Stimulated activated naive CD8-positive, alpha-beta T cell treated with anti-CD3 and anti-CD28 coated beads, Interleukin-15, Interleukin-2, amounts not matched to agents 100 ng/mL and 50 ng/mL, for 24 hours (primary cell): Measurements from ENCODE around the gene RAPGEF2.
A peak's percentile ranks its signal among the peaks of the same experiment; 100 is the strongest.
"Not testable (repeated sequence)": the region's sequence is repeated elsewhere in the genome, so short reads cannot be mapped to it uniquely, and the experiment has no call there.

ENCODE experiments used
- H3K27ac Mint-ChIP-seq: one replicate; pipeline ENCODE4 v1.8.0; 2021; ENCODE audit warnings: mild to moderate bottlenecking, mixed read lengths
- H3K27me3 Mint-ChIP-seq: one replicate; pipeline ENCODE4 v1.8.0; 2021; ENCODE audit warnings: mixed read lengths
- H3K36me3 Mint-ChIP-seq: one replicate; pipeline ENCODE4 v1.8.0; 2021; ENCODE audit warnings: low read depth, mixed read lengths
- H3K4me1 Mint-ChIP-seq: one replicate; pipeline ENCODE4 v1.8.0; 2021; ENCODE audit warnings: low read depth, mixed read lengths
- H3K4me3 Mint-ChIP-seq: one replicate; pipeline ENCODE4 v1.8.0; 2021; ENCODE audit warnings: mild to moderate bottlenecking, mixed read lengths
- H3K9me3 Mint-ChIP-seq: one replicate; pipeline ENCODE4 v1.8.0; 2021; ENCODE audit warnings: mixed read lengths

Gene RAPGEF2

GRCh38 chr4:159102622-159103383 lies at the start of gene RAPGEF2:
TSS of gene RAPGEF2 (plus strand) at chr4:159103079. CDS start at chr4:159104163, 1,084 bp downstream.
- no peaks in the 10 kb centered on the region for H3K36me3 Mint-ChIP-seq
- peak within 1 kb of the TSS; percentile 82 for H3K4me3 Mint-ChIP-seq
- no peaks in the 10 kb centered on the region for H3K9me3 Mint-ChIP-seq
- H3K27me3 Mint-ChIP-seq, result peaks cover 18% of the 10 kb centered on the region
- peak within 1 kb of the TSS; percentile 67 for H3K27ac Mint-ChIP-seq
- H3K4me1 Mint-ChIP-seq, result peaks cover 50% of the 10 kb centered on the region

DNA sequence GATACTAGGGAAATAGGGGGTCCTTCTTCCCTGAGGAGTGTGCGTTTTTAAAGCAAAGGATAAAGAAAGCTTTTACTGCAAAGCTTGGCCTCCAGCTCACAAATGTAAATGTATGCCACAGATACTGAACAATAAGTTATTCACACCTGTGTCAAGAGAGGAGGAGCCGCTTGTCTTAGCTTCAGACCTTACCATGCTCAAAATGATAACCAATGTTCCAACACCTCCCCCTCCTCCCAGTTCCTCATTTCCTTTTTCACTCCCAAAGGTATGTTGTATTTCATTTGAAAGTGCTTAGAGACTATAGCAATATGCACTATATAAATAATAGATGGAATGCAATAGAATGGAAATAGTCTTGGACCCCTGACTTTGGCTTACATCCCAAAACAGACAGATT lies 47.0 kb upstream of the RAPGEF2 start:
- Mint-ChIP-seq H3K4me1 (peaks cover 13% of the 10 kb centered on the region), H3K9me3 (no peaks in the 10 kb centered on the region), H3K4me3 (no peak overlapping the region), H3K36me3 (no peaks in the 10 kb centered on the region), H3K27me3 (peaks cover 28% of the 10 kb centered on the region), H3K27ac (no peak overlapping the region)

GRCh38 chr4:159060161-159060560 lies 42.7 kb upstream of the RAPGEF2 start:
- Mint-ChIP-seq H3K36me3 (no peaks in the 10 kb centered on the region), H3K27ac (no peak overlapping the region), H3K9me3 (no peaks in the 10 kb centered on the region), H3K4me3 (no peak overlapping the region), H3K4me1 (no peaks in the 10 kb centered on the region), H3K27me3 (peaks cover 7% of the 10 kb centered on the region)

DNA sequence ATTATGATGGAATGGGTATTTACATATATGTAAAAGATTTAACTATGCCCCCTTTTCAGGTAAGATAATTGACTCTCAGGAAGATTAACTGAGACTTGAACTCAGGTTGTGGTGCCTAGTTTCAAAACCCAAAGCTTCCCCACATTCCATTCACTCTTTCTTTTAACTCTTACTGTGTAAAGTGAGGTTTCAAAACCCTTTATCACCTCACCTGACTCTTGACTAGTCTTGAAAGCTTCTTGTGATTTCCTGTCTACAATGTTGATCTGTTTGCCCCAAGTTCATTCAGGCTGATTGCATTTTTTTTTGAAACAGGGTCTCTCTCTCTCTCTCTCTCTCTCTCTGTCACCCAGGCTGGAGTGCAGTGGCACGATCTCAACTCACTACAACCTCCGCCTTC lies 40.5 kb upstream of the RAPGEF2 start:
- Mint-ChIP-seq H3K36me3 (no peaks in the 10 kb centered on the region), H3K4me3 (no peak overlapping the region), H3K4me1 (no peaks in the 10 kb centered on the region), H3K9me3 (no peaks in the 10 kb centered on the region), H3K27ac (no peak overlapping the region), H3K27me3 (no peaks in the 10 kb centered on the region)

- Mint-ChIP-seq H3K27me3 (no peaks in the 10 kb centered on the region), H3K9me3 (no peaks in the 10 kb centered on the region), H3K4me1 (no peaks in the 10 kb centered on the region), H3K4me3 (no peak overlapping the region), H3K27ac (no peak overlapping the region), H3K36me3 (no peaks in the 10 kb centered on the region)
Measured at GRCh38 chr4:159065513-159066240, 37.2 kb upstream of the RAPGEF2 start.

GRCh38 chr4:159068139-159068538 lies 34.7 kb upstream of the RAPGEF2 start:
- H3K4me3 Mint-ChIP-seq, H3K27me3 Mint-ChIP-seq, H3K36me3 Mint-ChIP-seq, H3K9me3 Mint-ChIP-seq, H3K27ac Mint-ChIP-seq: not testable (repeated sequence)
- peaks cover 10% of the 10 kb centered on the region for H3K4me1 Mint-ChIP-seq

- H3K4me1 Mint-ChIP-seq, result peaks cover 10% of the 10 kb centered on the region
- H3K36me3 Mint-ChIP-seq, result no peaks in the 10 kb centered on the region
- H3K4me3 Mint-ChIP-seq, result no peak overlapping the region
- H3K9me3 Mint-ChIP-seq, result no peaks in the 10 kb centered on the region
- H3K27ac Mint-ChIP-seq, result no peak overlapping the region
- H3K27me3 Mint-ChIP-seq, result no peaks in the 10 kb centered on the region
Measured at GRCh38 chr4:159069922-159070321, 33.0 kb upstream of the RAPGEF2 start.

GRCh38 chr4:159070742-159071141 lies 32.1 kb upstream of the RAPGEF2 start:
- Mint-ChIP-seq H3K27ac (no peak overlapping the region), H3K27me3 (no peaks in the 10 kb centered on the region), H3K36me3 (no peaks in the 10 kb centered on the region), H3K4me1 (peaks cover 18% of the 10 kb centered on the region), H3K9me3 (no peaks in the 10 kb centered on the region), H3K4me3 (no peak overlapping the region)

- Mint-ChIP-seq H3K9me3 (no peaks in the 10 kb centered on the region), H3K4me3 (no peak overlapping the region), H3K4me1 (peaks cover 25% of the 10 kb centered on the region), H3K27ac (no peak overlapping the region), H3K27me3 (no peaks in the 10 kb centered on the region), H3K36me3 (no peaks in the 10 kb centered on the region)
Measured at GRCh38 chr4:159071178-159071968, 31.5 kb upstream of the RAPGEF2 start.

DNA sequence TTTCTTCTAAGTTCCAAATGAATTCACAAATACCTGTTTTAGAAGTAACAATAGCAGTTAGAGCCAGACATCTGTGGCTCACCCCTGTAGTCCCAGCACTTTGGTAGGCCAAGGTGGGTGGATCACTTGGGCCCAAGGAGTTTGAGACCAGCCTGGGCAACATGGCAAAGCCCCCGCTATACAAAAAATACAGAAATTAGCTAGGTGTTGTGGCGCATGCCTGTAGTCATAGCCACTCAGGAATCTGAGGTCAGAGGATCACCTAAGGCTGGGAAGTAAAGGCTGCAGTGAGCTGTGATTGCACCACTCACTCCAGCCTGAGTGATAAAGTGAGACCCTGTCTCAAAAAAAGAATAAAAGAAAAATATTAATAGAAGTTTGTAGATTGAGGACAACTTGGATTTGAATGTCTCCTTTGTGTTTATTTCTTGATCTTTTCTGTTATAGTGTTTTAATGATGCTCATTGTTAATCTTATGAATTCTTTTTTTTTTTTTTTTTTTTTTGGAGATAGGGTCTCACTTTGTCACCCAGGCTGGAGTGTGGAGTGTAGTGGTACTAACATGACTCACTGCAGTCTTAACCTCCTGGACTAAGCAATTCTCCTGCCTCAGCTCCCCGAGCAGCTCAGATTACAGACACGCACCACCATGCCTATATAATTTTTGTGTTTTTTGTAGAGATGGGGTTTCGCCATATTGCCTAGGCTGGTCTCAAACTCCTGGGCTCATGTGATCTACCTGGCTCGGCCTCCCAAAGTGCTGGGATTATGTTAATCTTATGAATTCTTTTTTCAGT lies 30.7 kb upstream of the RAPGEF2 start:
- Mint-ChIP-seq H3K4me3 (no peak overlapping the region), H3K36me3 (no peaks in the 10 kb centered on the region), H3K4me1 (peaks cover 33% of the 10 kb centered on the region), H3K9me3 (no peaks in the 10 kb centered on the region), H3K27me3 (no peaks in the 10 kb centered on the region), H3K27ac (no peak overlapping the region)

DNA sequence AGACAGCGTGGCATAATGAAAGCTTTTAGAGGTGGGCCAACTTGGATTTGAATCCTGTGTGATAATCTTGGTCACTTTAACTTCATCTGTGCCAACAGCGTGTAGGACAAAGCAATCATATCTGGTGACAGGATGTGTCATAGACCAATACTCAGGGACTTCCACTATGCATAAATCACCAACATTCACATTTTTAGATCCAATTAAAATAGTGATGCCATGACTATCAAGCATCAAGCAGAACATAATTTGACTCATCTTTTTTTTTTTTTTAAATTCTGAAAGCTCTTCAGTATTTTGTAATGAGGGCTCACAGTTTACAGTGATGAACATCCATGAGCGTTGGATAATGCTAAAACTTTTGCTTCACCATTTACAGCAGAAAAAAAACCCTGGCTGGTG lies 27.3 kb upstream of the RAPGEF2 start:
- no peaks in the 10 kb centered on the region for H3K9me3 Mint-ChIP-seq
- H3K27ac Mint-ChIP-seq, result no peak overlapping the region
- H3K4me1 Mint-ChIP-seq, result peaks cover 52% of the 10 kb centered on the region
- no peaks in the 10 kb centered on the region for H3K36me3 Mint-ChIP-seq
- H3K27me3 Mint-ChIP-seq, result no peaks in the 10 kb centered on the region
- H3K4me3 Mint-ChIP-seq, result no peak overlapping the region

DNA sequence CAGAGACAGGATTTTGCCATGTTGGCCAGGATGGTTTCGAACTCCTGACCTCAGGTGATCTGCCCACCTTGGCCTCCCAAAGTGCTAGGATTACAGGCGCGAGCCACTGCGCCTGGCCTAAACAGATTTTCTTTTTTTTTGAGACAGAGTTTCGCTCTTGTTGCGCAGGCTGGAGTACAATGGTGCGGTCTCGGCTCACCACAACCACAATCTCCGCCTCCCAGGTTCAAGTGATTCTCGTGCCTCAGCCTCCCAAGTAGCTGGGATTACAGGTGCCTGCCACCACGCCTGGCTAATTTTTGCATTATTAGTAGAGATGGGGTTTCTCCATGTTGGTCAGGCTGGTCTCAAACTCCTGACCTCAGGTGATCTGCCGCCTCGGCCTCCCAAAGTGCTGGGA lies 25.9 kb upstream of the RAPGEF2 start:
- not testable (repeated sequence) for H3K36me3 Mint-ChIP-seq, H3K27me3 Mint-ChIP-seq, H3K9me3 Mint-ChIP-seq, H3K4me3 Mint-ChIP-seq
- H3K27ac Mint-ChIP-seq, result peak overlapping the region; percentile 52
- peaks cover 42% of the 10 kb centered on the region for H3K4me1 Mint-ChIP-seq

DNA sequence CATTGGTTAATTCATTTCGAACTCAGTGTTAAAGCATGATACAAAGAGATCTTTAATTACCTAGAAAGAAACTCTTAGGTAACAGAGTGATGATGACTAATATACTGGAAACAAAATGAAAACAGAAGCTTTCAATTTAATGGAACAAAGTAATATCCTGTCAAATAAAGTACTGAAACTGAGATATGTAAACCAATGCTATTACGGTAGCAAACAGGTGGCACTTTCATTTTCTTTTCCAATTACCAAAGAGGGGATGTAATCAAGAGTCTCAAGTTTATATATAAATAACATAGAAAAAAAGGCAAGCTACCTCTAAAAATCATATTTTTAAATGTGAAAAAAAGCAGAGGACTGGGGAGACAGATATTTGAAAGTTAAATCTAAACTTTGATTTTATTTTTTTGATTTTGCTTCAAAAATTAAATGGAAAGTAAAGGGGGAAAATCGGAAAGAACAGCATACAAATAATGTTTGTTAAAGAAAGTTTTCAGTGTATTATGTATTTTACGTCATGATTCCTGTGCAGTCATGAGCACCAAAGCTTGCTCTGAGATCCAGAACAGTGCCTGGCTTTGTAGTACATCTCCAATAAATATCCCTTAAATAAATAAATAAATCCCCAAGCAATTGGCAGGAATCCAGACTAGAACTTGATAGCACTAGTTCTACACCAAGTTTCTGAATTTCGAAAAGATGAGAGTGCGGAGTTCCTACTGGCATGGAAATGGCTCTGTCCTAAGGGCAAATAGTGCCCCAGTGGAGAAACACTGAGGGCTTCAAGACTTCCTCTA lies 25.0 kb upstream of the RAPGEF2 start:
- H3K4me3 Mint-ChIP-seq, result peak overlapping the region; percentile 43
- no peaks in the 10 kb centered on the region for H3K36me3 Mint-ChIP-seq
- no peaks in the 10 kb centered on the region for H3K27me3 Mint-ChIP-seq
- H3K9me3 Mint-ChIP-seq, result no peaks in the 10 kb centered on the region
- H3K4me1 Mint-ChIP-seq, result peaks cover 42% of the 10 kb centered on the region
- H3K27ac Mint-ChIP-seq, result peak overlapping the region; percentile 7

DNA sequence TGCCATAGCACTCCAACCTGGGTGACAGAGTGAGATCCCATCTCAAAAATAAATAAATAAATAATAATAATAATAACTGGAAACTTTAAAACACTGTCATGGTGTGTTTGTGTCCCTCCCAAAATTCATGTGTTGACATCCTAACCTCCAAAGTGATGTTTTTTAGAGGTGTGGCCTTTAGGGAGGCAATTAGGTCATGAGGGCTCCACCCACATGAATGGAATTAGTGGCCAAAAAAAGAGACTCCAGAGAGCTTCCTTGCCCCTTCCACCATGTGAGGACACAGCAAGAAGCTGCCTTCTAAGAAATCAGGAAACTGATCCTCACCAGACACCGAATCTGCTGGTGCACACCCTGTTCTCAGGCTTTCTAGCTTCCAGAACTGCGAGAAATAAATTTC lies 23.8 kb upstream of the RAPGEF2 start:
- Mint-ChIP-seq H3K9me3 (no peaks in the 10 kb centered on the region), H3K4me3 (no peak overlapping the region), H3K27me3 (peaks cover 3% of the 10 kb centered on the region), H3K27ac (no peak overlapping the region), H3K36me3 (no peaks in the 10 kb centered on the region), H3K4me1 (peaks cover 42% of the 10 kb centered on the region)
